ENCODE data around the gene KIAA1755. TPM values are rescaled to one million over a fixed set of nuclear protein-coding genes. Genes with fewer than 3 reads are reported as not detected.
"Not testable (repeated sequence)": the region's sequence is repeated elsewhere in the genome, so short reads cannot be mapped to it uniquely, and the experiment has no call there.

The KIAA1755 gene
- total and polyA plus RNA-seq, 9 of the 15 experiments (the other 6 are each of a cell fraction or from before 2014, with no cell fraction given), result not detected

- H3K4me3 ChIP-seq; ATAC-seq; POLR2A ChIA-PET; FAIRE-seq; H2AFZ ChIP-seq (ENCODE audit: low read depth, low read length); H3K4me1 ChIP-seq (replicated peaks in 1 of 2; ENCODE audit: control insufficient read depth in 2 of 2, insufficient read depth in 2 of 2, low read length in 2 of 2); CTCF ChIA-PET (ENCODE audit: low intra/inter-chr PET ratio); H3K9me3 ChIP-seq (replicated peaks; ENCODE audit: control insufficient read depth, insufficient read depth, low read depth, low read length); BruUV-seq (replicated peaks); H3K36me3 ChIP-seq (ENCODE audit: control insufficient read depth, insufficient read depth, low read length); H3K9ac ChIP-seq (ENCODE audit: insufficient read depth in 1 of 2, low read depth in 2 of 2, low read length in 2 of 2); H3K9me1 ChIP-seq (ENCODE audit: control insufficient read depth, insufficient read depth, low read length); H4K20me1 ChIP-seq (replicated peaks; ENCODE audit: control insufficient read depth, insufficient read depth, low read length); in situ Hi-C loops (cut with MboI); DNase-seq (ENCODE audit: extremely low read depth in 1 of 4, low spot score in 3 of 4); H3K79me2 ChIP-seq (ENCODE audit: control insufficient read depth, insufficient read depth, low read length); H3K27ac ChIP-seq (ENCODE audit: extremely low read depth, low read depth, low read length); intact Hi-C loops (cut with micrococcal nuclease); H3K4me2 ChIP-seq (ENCODE audit: insufficient read depth, low read length): not testable (repeated sequence)
- peaks cover 3 to 32% of the 10 kb centered on the region in 2 experiments; a peak in 3 of 5 replicates for H3K27me3 ChIP-seq (ENCODE audit: control insufficient read depth in 2 of 2, insufficient read depth in 2 of 2, low read length in 2 of 2)
- WGBS (ENCODE audit: insufficient coverage, low coverage, missing lambda C conversion rate), result 5% methylated on average over 6 of the region's 6 CpGs
- TF ChIP-seq CTCF (IDR thresholded peaks at IDR 0.05 in 2 of 3, conservative IDR thresholded peaks at IDR 0.05 in 1 of 3; ENCODE audit: insufficient read depth in 2 of 3, low read depth in 1 of 3, low read length in 3 of 3) (peak in 1 of 3 experiments; percentile 28; a peak in 1 of 6 replicates), CTCFL (IDR thresholded peaks at IDR 0.05; ENCODE audit: borderline replicate concordance, insufficient read depth, low read depth, low read length, poor library complexity, severe bottlenecking) (peak; percentile 32)
Observed at GRCh38 chr20:38281176-38281915, 20.8 kb upstream of the KIAA1755 start.

All from K562 (cell line).